ENCODE measurements around the gene C9orf57. TPM values are rescaled to one million over a fixed set of nuclear protein-coding genes. Genes with fewer than 3 reads are reported as not detected.

C9orf57 gene
- total RNA-seq, 1 donor from 2014 or later = not detected

- H3K27me3 Mint-ChIP-seq = peaks cover 6% of the 10 kb centered on the region
- no peak overlapping the region for H3K4me3 Mint-ChIP-seq
- H3K36me3 Mint-ChIP-seq = no peaks in the 10 kb centered on the region
- no peak overlapping the region for H3K27ac Mint-ChIP-seq
- DNase-seq (ENCODE audit: extremely low spot score, unreplicated experiment) = no peak
- H3K4me1 Mint-ChIP-seq (ENCODE audit: unreplicated experiment) = peaks cover 5% of the 10 kb centered on the region
- TF ChIP-seq CTCF (conservative IDR thresholded peaks at IDR 0.05) = no peak
- no peaks in the 10 kb centered on the region for H3K9me3 Mint-ChIP-seq
These were observed 16.8 kb downstream of the C9orf57 start for GRCh38 chr9:72043576-72043975.

- Mint-ChIP-seq H3K4me1 (ENCODE audit: unreplicated experiment) (peaks cover 5% of the 10 kb centered on the region), H3K27ac (no peak overlapping the region), H3K27me3 (peaks cover 6% of the 10 kb centered on the region), H3K4me3 (no peak overlapping the region), H3K9me3 (no peaks in the 10 kb centered on the region), H3K36me3 (no peaks in the 10 kb centered on the region)
- TF ChIP-seq CTCF (conservative IDR thresholded peaks at IDR 0.05) = no peak
- DNase-seq (ENCODE audit: extremely low spot score, unreplicated experiment) = no peak
These were observed 17.5 kb downstream of the C9orf57 start for GRCh38 chr9:72042928-72043327.

GRCh38 chr9:72041775-72042194 is 18.6 kb downstream of the C9orf57 start:
- Mint-ChIP-seq H3K36me3 (no peaks in the 10 kb centered on the region), H3K4me1 (ENCODE audit: unreplicated experiment) (peaks cover 5% of the 10 kb centered on the region), H3K9me3 (no peaks in the 10 kb centered on the region), H3K27me3 (peaks cover 6% of the 10 kb centered on the region), H3K27ac (no peak overlapping the region), H3K4me3 (no peak overlapping the region)
- TF ChIP-seq CTCF (conservative IDR thresholded peaks at IDR 0.05) = no peak
- no peak for DNase-seq (ENCODE audit: extremely low spot score, unreplicated experiment)

GRCh38 chr9:72041369-72041768 is 19.0 kb downstream of the C9orf57 start:
- no peak for TF ChIP-seq CTCF (conservative IDR thresholded peaks at IDR 0.05)
- no peak overlapping the region for H3K4me3 Mint-ChIP-seq
- no peak overlapping the region for H3K27ac Mint-ChIP-seq

GRCh38 chr9:72039532-72039931 is 20.9 kb downstream of the C9orf57 start:
- no peaks in the 10 kb centered on the region for H3K9me3 Mint-ChIP-seq
- H3K4me3 Mint-ChIP-seq = no peak overlapping the region
- no peak for DNase-seq (ENCODE audit: extremely low spot score, unreplicated experiment)
- H3K4me1 Mint-ChIP-seq (ENCODE audit: unreplicated experiment) = peaks cover 5% of the 10 kb centered on the region
- H3K36me3 Mint-ChIP-seq = no peaks in the 10 kb centered on the region
- no peak for TF ChIP-seq CTCF (conservative IDR thresholded peaks at IDR 0.05)
- peaks cover 8% of the 10 kb centered on the region for H3K27me3 Mint-ChIP-seq
- no peak overlapping the region for H3K27ac Mint-ChIP-seq

More at GRCh38 chr9:72041369-72041768, 19.0 kb downstream of the C9orf57 start:
- Mint-ChIP-seq H3K9me3 (no peaks in the 10 kb centered on the region), H3K36me3 (no peaks in the 10 kb centered on the region), H3K4me1 (ENCODE audit: unreplicated experiment) (peaks cover 5% of the 10 kb centered on the region), H3K27me3 (peaks cover 6% of the 10 kb centered on the region)
- DNase-seq (ENCODE audit: extremely low spot score, unreplicated experiment) = no peak

GRCh38 chr9:72038890-72039410 is 21.5 kb downstream of the C9orf57 start:
- no peak overlapping the region for H3K27ac Mint-ChIP-seq

More at GRCh38 chr9:72038890-72039410, 21.5 kb downstream of the C9orf57 start:
- peaks cover 5% of the 10 kb centered on the region for H3K4me1 Mint-ChIP-seq (ENCODE audit: unreplicated experiment)
- no peaks in the 10 kb centered on the region for H3K9me3 Mint-ChIP-seq
- peak; percentile 77 for DNase-seq (ENCODE audit: extremely low spot score, unreplicated experiment)
- TF ChIP-seq CTCF (conservative IDR thresholded peaks at IDR 0.05) = peak; percentile 97
- peaks cover 8% of the 10 kb centered on the region for H3K27me3 Mint-ChIP-seq
- H3K4me3 Mint-ChIP-seq = no peak overlapping the region
- no peaks in the 10 kb centered on the region for H3K36me3 Mint-ChIP-seq

All from type B pancreatic cell (in vitro differentiated cells).